A549 (cell line): Measurements from ENCODE around the gene HHIP. TPM values are rescaled to one million over a fixed set of nuclear protein-coding genes. Genes with fewer than 3 reads are reported as not detected.

Experiments
- ATAC-seq, 2 experiments: fragments of 200-7000 bp in 1 of 2; fragments of >200 bp in 1 of 2; cut with Nextera tagmentation in 1 of 2; cut with Tn5 transposase in 1 of 2; 3 replicates each; pipeline versions ENCODE4 v1.8.0 to v1.9.1; 2018 to 2020; ENCODE audit warnings: mild to moderate bottlenecking in 1 of 2, moderate library complexity in 1 of 2
- CTCF ChIA-PET: fragments of 300-600 bp; sonication (Branson Sonifier 250); formaldehyde crosslinking; extraction: SDS; loops from one replicate; lab custom pipeline; 2021; ENCODE audit warnings: antibody characterized with exemption, inconsistent platforms; lab: Yijun Ruan, JAX
- POLR2A ChIA-PET: fragments of 350-600 bp; formaldehyde crosslinking; extraction: SDS; loops from one replicate; lab custom pipeline; 2021; ENCODE audit warnings: antibody characterized with exemption, inconsistent platforms; lab: Yijun Ruan, JAX
- DNase-seq, 2 experiments: peaks; one replicate each; pipeline versions ENCODE4 v3.0.0 to v3.0.0-alpha.2; 2011 to 2016; ENCODE audit warnings: low read depth in 1 of 2, low spot score in 1 of 2
- FAIRE-seq: peaks from 2 replicates; lab custom pipeline; 2011; peaks lifted over from hg19 to GRCh38; lab: Jason Lieb, UNC
- H3K27ac ChIP-seq, 2 experiments: fragments of >200 bp; sonication (Bioruptor Twin); formaldehyde crosslinking; 3 replicates each; pipeline ENCODE4 v1.5.1; 2016 to 2017
- H3K4me1 ChIP-seq: fragments of >200 bp; sonication (Bioruptor Twin); formaldehyde crosslinking; 3 replicates; pipeline ENCODE4 v1.6.1; 2016
- H3K4me2 ChIP-seq: fragments of >200 bp; sonication (Bioruptor Twin); formaldehyde crosslinking; 3 replicates; pipeline ENCODE4 v1.6.1; 2016
- H3K4me3 ChIP-seq: fragments of >200 bp; sonication (Bioruptor Twin); formaldehyde crosslinking; 3 replicates; pipeline ENCODE4 v1.5.1; 2016
- H3K9me3 ChIP-seq: fragments of >200 bp; sonication (Bioruptor Twin); formaldehyde crosslinking; 3 replicates; pipeline ENCODE4 v1.6.1; 2016
- BCL3 ChIP-seq: fragments of >200 bp; sonication (Bioruptor Twin); formaldehyde crosslinking; IDR thresholded peaks from 3 replicates; pipeline ENCODE4 v1.6.1; 2016
- CBX8 ChIP-seq: fragments of 200-600 bp; sonication (generic); IDR thresholded peaks from 2 replicates; pipeline ENCODE4 v1.6.1; 2016
- CEBPB ChIP-seq, 2 experiments: fragments of >200 bp in 1 of 2; sonication (Bioruptor Twin) in 1 of 2; formaldehyde crosslinking in 1 of 2; IDR thresholded peaks; 2 replicates each; pipeline ENCODE4 v1.6.1; 2012 to 2016
- CTCF ChIP-seq: fragments of >200 bp; sonication (Bioruptor Twin); formaldehyde crosslinking; IDR thresholded peaks from 3 replicates; pipeline ENCODE4 v1.5.1; 2016
- FOSL2 ChIP-seq, 2 experiments: fragments of 450-650 bp in 1 of 2; fragments of >200 bp in 1 of 2; sonication (Bioruptor Twin) in 1 of 2; formaldehyde crosslinking; IDR thresholded peaks; 2 replicates each; pipeline versions ENCODE4 v1.5.0 to v1.6.1; 2016 to 2020; ENCODE audit warnings: mild to moderate bottlenecking in 1 of 2, moderate library complexity in 1 of 2
- FOXS1 ChIP-seq: fragments of 250-450 bp; sonication (Bioruptor Pico); IDR thresholded peaks from 2 replicates; pipeline ENCODE4 v1.5.0; 2020; ENCODE audit warnings: mild to moderate bottlenecking, moderate library complexity
- HDAC2 ChIP-seq: fragments of 200-600 bp; sonication (generic); IDR thresholded peaks from 2 replicates; pipeline ENCODE4 v1.6.1; 2016
- HMGXB4 ChIP-seq: fragments of 250-450 bp; sonication (Bioruptor Pico); IDR thresholded peaks from 2 replicates; pipeline ENCODE4 v1.5.0; 2021; ENCODE audit warnings: mild to moderate bottlenecking, moderate library complexity, borderline replicate concordance
- HOXA7 ChIP-seq: fragments of 250-450 bp; sonication (Bioruptor Pico); IDR thresholded peaks from 2 replicates; pipeline ENCODE4 v1.5.0; 2020; ENCODE audit warnings: mild to moderate bottlenecking, moderate library complexity
- HOXB5 ChIP-seq: fragments of 250-450 bp; sonication (Bioruptor Pico); IDR thresholded peaks from 2 replicates; pipeline ENCODE4 v1.5.0; 2020; ENCODE audit warnings: mild to moderate bottlenecking, moderate library complexity
- KDM1A ChIP-seq: fragments of 200-600 bp; sonication (generic); IDR thresholded peaks from 2 replicates; pipeline ENCODE4 v1.6.1; 2016; ENCODE audit warnings: low read depth, mild to moderate bottlenecking
- KDM5A ChIP-seq: fragments of 200-600 bp; sonication (generic); IDR thresholded peaks from 2 replicates; pipeline ENCODE4 v1.6.1; 2016; ENCODE audit warnings: antibody characterized with exemption, mild to moderate bottlenecking
- NFE2L2 ChIP-seq: fragments of 150-350 bp; conservative IDR thresholded peaks from 2 replicates; pipeline ENCODE4 v1.6.1; 2014; ENCODE audit warnings: low read length
- NPAS2 ChIP-seq: fragments of 250-450 bp; sonication (Bioruptor Pico); IDR thresholded peaks from 2 replicates; pipeline ENCODE4 v1.8.0; 2022; ENCODE audit warnings: mild to moderate bottlenecking, moderate library complexity, borderline replicate concordance
- RAD21 ChIP-seq, 2 experiments: fragments of >200 bp in 1 of 2; sonication (Bioruptor Twin) in 1 of 2; formaldehyde crosslinking in 1 of 2; IDR thresholded peaks in 1 of 2; conservative IDR thresholded peaks in 1 of 2; 2 replicates in 1 of 2; 3 replicates in 1 of 2; pipeline ENCODE4 v1.6.1; 2012 to 2018; ENCODE audit warnings: inconsistent platforms in 1 of 2
- REST ChIP-seq: fragments of 200-600 bp; sonication (generic); IDR thresholded peaks from 2 replicates; pipeline ENCODE4 v1.6.1; 2016; ENCODE audit warnings: antibody characterized with exemption, mild to moderate bottlenecking, moderate library complexity
- SMC3 ChIP-seq: fragments of >200 bp; sonication (Bioruptor Twin); formaldehyde crosslinking; IDR thresholded peaks from 3 replicates; pipeline ENCODE4 v1.6.1; 2018; ENCODE audit warnings: inconsistent platforms
- SREBF2 ChIP-seq: fragments of 450-650 bp; IDR thresholded peaks from 2 replicates; pipeline ENCODE4 v1.6.1; 2014; ENCODE audit warnings: mild to moderate bottlenecking, moderate library complexity
- ZC3H11A ChIP-seq: fragments of 450-650 bp; IDR thresholded peaks from 2 replicates; pipeline ENCODE4 v1.6.1; 2014; ENCODE audit warnings: antibody characterized with exemption, mild to moderate bottlenecking
- WGBS: methylation state at CpG from one replicate; pipeline ENCODE4 v1.1.6; 2017; ENCODE audit errors: missing lambda C conversion rate; 5-methylcytosine and 5-hydroxymethylcytosine counted together
- polyA plus RNA-seq, 4 experiments: library from polyadenylated mRNA; depleted of rRNA in 3 of 4; stranded (reverse); fragments of >200 nt; fragmentation: RNase III in 1 of 4; extraction: RNeasy Plus Mini Kit Qiagen cat#74134 plus additional on column Dnase treatment in 1 of 4; gene quantifications; 2 replicates in 3 of 4; 3 replicates in 1 of 4; pipeline ENCODE4 v1.2.3, GENCODE V29; 2011 to 2017

Gene HHIP
- polyA plus RNA-seq, 2 of the 4 experiments (the other 2 are of a cell fraction), result 0.93 to 1.0 TPM

- Histone ChIP-seq H3K27ac (no peak overlapping the region), H3K4me2 (no peak overlapping the region), H3K4me1 (no peaks in the 10 kb centered on the region), H3K4me3 (no peak overlapping the region), H3K9me3 (no peaks in the 10 kb centered on the region)
- CTCF ChIA-PET, result no interaction called here
- POLR2A ChIA-PET, result no interaction called here
- 80% methylated on average over 5 of the region's 5 CpGs for WGBS
- TF ChIP-seq HMGXB4 (CRISPR knock-in tag), result no peak
- no peak for TF ChIP-seq HDAC2
- no peak for TF ChIP-seq FOXS1
- TF ChIP-seq KDM5A, result no peak
- TF ChIP-seq NFE2L2, result no peak
- TF ChIP-seq REST, result no peak
- no peak for TF ChIP-seq FOSL2 (IDR thresholded peaks at IDR 0.05)
- TF ChIP-seq FOSL2 (CRISPR knock-in tag; IDR thresholded peaks at IDR 0.05), result no peak
- TF ChIP-seq HOXB5 (CRISPR knock-in tag), result no peak
- no peak for TF ChIP-seq CBX8
- TF ChIP-seq ZC3H11A, result no peak
- no peak for TF ChIP-seq NPAS2
- FAIRE-seq (no peak), ATAC-seq (no peak), DNase-seq (no peak)
Observed at GRCh38 chr4:144782345-144782744, 136.4 kb downstream of the HHIP start.

GRCh38 chr4:144785961-144786360 is 140.0 kb downstream of the HHIP start:
- ChIA-PET CTCF (no interaction called here), POLR2A (no interaction called here)
- Histone ChIP-seq H3K9me3 (no peaks in the 10 kb centered on the region), H3K4me2 (no peak overlapping the region), H3K27ac (no peak overlapping the region), H3K4me1 (peaks cover 10% of the 10 kb centered on the region), H3K4me3 (no peak overlapping the region)
- TF ChIP-seq KDM1A, result no peak
- no peak for TF ChIP-seq HOXA7 (CRISPR knock-in tag)
- 61% methylated on average over 2 of the region's 3 CpGs for WGBS
- ATAC-seq, result no peak
- no peak for DNase-seq
- no peak for FAIRE-seq

- DNase-seq (peak; percentile 7 to 47), ATAC-seq (peak in 1 of 2 experiments; percentile 62; a peak in 2 of 6 replicates), FAIRE-seq (no peak)
- peaks cover 10% of the 10 kb centered on the region for H3K4me1 ChIP-seq
- peak overlapping the region in 1 of 2 experiments; percentile 16; a peak in 1 of 6 replicates for H3K27ac ChIP-seq
- POLR2A ChIA-PET, result no interaction called here
- TF ChIP-seq CTCF, result peak; percentile 46
- TF ChIP-seq BCL3, result no peak
- peak; percentile 51 to 60 for TF ChIP-seq RAD21 (conservative IDR thresholded peaks at IDR 0.05 in 1 of 2, IDR thresholded peaks at IDR 0.05 in 1 of 2)
- TF ChIP-seq SMC3, result peak; percentile 57
- TF ChIP-seq FOSL2 (IDR thresholded peaks at IDR 0.05), result no peak
- peak; percentile 52 for TF ChIP-seq FOSL2 (CRISPR knock-in tag; IDR thresholded peaks at IDR 0.05)
- no peak for TF ChIP-seq CEBPB (IDR thresholded peaks at IDR 0.05)
- no peak for TF ChIP-seq HDAC2
- TF ChIP-seq SREBF2, result no peak
- WGBS, result 31% methylated on average over 2 of the region's 2 CpGs
- H3K9me3 ChIP-seq, result no peaks in the 10 kb centered on the region
- H3K4me2 ChIP-seq, result peak overlapping the region; percentile 43
- CTCF ChIA-PET, result no interaction called here
- H3K4me3 ChIP-seq, result no peak overlapping the region
Observed at GRCh38 chr4:144787365-144788258, 141.7 kb downstream of the HHIP start.
